Measurements from ENCODE around the gene MBTPS1.

Gene MBTPS1

DNA sequence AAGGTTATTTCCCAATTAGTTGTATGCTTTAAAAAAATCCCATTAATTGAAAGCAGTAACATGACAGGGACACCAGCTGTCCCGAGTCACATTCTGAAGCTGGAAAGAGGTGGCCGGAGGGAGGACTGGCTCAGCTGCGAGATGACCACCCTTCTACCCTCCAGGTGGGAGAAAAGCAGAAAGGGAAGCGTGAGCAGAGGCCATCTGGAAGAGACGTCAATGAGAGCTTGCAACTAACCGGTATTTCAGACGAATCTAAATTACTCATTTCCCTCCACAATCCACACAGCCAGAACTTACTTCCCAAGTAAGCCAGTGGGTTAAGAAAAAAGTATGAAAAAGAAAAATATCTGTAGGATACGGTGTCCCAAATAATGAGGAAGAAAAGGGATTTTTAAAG is 45.6 kb downstream of the MBTPS1 start:
- DNase-seq = no peak

DNA sequence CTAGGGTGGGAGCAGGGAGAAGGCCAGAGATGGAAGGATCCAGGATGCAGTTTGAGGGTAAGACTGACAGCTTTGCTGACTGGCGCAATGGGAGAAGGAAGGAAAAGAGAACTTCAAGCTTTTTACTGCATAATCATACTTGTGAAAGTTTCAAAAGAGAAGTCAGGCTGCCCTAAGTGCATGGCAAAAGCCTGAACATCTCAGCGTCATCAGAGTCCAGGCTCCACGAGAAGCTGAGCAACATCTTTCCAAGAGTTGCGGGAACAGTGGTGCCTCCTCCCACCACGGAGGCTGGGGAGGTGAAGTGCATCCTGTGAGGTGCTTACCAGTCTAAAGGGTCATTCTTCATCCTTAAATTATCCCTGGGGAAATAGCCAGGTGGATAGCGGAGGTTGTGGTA is 47.2 kb downstream of the MBTPS1 start:
- DNase-seq = no peak

DNA sequence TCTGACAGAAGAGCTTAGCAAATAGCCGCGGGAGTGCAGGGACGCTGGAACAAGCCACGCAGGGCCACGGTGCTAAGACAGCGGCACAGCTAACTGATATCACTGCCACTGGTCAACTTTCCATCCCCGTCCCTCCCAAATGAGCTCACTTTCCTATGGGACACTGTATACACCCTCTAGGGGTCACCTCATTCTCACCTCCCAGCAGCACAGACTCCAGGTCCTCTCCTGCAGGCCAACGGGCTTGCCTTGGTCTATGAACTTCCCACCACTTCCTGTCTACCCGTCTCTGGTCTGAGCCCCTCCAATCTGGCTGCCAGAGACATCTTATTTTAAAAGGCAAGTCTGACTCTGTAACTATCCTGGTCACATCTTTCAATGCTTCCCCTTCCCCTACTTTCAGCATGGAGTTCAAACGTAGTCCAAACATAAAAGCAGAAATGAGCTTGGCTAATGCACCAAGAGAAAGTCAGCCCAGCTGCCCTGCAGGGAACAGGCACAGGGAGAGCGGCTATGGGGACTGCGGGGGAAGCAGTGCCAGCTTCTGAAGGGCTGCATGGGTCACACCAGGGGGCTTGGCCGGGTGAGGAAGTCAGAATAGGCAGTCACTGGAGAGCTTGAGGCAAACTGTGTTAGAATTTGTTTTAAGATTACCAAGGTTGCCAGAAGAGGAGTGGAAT is 47.8 kb downstream of the MBTPS1 start:
- DNase-seq = no peak

DNA sequence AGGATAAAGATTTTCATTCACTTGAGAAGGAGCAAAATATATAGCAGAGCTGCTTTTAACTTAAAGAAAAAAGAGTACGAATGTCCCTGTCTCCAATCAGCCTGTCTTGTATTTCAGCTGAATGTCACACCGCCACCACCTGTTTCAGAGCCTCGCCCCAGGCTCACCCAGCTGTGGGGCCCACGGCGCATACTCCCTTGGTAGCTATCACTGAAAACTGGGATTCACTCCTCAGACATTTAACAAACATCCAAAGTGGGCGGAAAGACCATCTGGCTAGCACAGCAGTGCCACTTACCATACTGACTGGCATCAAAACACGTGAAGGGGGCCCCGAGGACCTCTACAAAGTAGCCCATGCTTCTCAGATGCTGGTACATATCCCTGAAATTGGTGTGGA is 48.7 kb downstream of the MBTPS1 start:
- no peak for DNase-seq

DNA sequence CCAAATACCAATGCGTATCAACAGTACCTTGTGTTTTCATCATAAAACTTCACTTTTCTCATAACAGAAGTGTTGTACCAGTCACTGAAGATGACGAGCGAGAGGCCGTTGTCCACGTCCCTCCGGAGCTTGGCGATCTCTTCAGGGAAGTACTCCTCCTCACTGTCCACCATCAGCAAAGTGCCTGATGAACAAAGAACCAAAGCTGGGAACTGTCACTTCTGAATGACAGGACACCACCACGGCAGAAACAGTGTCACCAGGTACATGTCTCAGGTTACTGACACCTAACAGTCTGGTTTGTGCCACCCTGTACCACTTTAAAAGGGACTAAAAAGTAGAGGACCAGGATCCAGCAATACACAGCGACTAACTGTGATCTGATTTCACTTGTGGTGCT is 49.1 kb downstream of the MBTPS1 start:
- DNase-seq = no peak

DNA sequence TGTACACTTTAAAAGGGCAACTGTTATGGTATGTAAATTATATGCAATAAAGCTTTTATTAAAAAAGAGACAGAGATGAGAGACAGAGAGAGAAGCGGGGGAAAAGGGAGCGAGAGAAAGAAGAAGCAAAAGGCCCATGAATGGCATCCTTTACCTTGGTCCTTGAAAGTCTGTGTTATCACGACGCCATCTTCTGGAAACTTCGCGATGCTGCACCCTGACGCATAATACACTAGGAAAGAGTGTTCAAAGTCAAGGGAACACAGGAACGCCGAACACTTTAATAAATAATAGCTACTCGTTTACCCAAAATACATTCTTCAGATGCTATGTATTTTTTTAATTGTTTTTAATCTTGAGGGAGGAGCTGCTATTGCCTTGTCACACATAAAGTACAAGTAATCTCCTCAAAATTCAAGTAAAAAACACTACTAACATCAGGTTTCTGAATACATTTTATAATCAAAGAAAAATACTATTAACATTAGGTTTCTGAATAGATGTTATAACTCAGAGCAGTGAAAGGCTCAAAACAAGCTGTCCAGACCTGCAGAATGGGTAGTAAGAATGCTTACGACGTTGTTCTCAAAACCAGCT is 51.1 kb downstream of the MBTPS1 start:
- DNase-seq = no peak

DNA sequence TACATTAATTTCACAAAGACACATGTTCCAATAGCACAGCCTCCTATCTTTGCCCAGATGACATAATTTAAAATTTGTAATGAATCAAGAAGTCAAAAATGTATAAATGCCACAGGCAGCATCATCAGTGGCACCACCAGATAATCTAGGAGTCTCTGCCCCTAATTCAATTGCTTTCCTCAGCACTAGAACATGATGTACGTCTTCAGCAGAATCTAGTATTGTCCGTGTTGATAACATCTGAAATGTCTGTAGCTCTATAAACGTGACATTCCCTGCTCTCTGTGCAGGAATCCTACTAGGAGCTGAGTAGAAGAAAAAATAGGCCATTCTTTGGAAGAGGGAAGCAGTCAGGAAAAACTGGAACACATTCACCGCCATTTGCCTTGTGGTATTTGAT is 52.8 kb downstream of the MBTPS1 start:
- DNase-seq = no peak

DNA sequence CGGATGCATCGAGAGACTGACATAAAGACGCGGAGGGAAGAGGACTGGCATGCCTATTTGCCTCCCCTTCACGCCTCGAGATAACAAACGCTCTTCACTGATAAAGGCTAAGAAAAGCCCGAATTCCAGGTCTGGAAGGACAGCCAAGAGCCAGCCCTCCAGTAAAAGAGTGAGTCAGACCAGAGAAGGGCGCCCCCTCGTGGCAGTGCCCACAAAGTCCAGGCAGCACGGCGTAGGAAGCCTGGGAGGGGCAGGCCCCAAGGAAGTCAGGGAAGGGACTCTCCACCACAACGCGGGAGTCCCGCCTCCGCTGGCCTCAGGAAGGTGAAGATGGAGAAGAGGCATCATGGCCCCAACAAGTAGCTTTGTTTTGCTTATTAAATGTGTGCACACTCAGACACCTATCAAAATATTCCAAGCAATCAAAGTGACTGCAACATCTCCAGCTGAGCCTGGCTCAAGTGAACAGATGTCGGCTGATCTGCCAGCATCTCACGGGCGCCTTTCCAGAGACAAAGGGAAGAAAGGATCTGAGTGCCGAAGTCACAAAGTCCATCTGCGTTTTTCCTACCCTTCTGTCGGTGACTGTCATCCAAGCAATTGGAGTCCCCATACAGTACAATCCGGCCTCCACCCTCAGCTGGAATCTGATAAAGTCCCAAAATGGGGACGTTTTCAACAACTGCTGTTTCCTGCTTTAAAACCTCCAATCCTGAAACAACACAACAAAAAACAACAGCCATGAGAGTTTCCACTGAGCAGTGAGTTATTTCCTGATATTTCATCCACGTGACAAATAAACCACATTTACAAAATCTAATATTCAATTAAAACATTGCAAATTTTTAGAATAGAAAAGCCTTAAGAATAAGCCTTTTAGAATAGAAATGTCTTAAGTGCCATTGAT is 53.8 kb downstream of the MBTPS1 start:
- DNase-seq = peak; percentile 48 to 57

DNA sequence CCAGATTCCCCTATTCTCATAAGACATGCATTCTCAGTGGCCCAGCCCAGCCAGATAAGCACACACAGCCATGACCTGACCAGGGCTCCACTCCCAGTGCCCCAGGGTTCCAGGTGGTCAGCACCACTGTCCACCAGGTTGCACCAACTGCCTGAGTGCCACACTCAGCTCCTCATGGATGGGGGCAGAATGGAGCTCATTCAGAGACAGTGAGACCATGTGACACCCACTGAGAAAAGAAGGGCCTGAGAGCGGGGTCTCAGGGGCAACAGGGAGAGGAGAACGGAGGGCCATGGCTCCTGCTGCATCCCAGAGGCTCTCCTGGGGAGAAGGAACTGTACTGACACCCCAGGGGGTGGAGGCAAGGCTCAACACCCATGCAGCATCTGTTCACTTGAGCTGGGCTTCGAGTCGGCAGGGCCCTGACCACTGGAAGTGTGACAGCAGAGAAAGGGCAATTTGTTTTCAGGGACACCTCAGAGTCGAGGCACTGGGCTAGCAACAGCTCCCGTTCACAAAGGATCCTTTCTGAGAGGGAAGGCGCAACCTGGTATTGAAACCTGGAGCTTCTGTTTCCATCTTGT is 55.4 kb downstream of the MBTPS1 start:
- DNase-seq = no peak

DNA sequence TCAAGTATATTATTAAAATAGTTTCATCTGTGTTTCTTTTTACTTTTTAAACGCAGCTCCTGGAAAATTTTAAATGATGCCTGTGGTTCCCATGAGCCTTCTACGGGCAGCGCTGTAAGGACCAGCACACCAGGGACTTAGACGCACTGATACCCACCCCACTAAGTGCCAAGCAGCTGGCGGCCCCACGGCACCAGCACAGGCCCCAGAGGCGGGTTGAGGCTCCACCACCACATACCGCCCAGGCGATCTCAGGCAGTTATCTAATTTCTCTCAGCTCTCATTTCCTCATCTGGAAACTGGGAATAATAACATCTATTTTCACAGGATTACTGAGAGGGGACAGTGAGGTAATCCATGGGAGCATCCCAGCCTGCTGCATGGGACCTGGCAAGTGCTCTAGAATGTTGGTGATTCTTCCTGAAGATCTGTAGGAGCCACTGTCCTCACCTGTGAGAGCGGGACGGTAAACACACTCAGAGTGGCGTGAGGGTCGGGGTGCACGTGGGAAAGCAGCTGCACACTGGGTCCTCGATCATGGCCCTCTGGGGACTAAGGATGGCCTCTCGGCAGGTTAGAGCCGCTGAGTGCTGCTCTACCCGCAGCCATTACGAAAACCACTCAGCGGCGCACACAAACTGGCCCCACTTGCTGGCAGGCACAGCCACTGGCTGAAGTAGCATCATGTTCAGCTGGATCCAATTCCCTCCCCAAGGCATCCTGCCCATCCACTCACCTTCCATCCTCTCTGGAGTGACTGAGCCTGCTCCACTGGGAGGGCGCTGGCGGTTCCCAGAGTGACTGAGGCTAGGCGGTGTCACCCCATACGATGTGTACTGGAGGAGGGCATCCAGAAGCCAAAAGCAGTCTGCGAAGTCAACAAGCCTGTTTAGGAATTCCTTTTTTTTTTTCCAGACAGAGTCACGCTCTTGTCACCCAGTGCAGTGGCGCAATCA is 56.5 kb downstream of the MBTPS1 start:
- DNase-seq = no peak

DNA sequence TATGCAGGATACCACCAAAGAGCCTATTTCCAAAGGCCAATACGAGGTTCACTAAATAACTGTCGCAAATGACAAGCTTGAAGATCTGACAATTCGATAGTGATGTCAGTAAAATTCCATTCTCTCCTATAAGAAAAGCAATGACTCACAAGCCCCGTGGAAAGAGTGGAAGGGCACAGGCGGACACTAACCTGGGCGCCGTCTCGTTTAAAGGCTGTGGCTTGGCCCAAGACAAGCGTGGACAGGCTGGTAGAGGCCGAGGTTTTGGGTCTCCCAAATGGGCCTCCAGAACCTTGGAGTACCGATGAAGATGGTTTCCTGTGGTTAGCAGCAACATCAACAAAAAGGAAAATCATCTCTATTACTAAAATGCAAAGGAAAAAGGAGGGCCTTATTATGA is 57.6 kb downstream of the MBTPS1 start:
- no peak for DNase-seq

DNA sequence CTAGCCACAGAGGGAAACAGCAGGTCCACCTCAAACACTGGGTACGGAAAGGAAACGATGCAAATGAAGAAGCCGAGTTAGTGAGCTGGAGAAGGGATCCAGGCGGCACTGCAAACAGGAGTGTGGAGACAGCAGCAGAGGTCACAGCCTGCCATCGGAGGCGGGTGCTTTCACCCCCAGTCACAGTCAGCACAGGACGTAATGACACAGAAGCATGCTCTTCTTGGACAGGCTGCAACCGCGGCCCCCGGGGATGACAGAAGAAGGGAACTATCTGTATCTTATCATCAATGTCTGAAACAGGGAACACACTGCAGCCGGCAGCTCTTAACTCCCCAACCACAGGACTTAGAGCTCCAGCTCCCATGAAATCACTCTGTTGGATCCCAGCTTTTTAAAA is 58.1 kb downstream of the MBTPS1 start:
- DNase-seq = no peak

DNA sequence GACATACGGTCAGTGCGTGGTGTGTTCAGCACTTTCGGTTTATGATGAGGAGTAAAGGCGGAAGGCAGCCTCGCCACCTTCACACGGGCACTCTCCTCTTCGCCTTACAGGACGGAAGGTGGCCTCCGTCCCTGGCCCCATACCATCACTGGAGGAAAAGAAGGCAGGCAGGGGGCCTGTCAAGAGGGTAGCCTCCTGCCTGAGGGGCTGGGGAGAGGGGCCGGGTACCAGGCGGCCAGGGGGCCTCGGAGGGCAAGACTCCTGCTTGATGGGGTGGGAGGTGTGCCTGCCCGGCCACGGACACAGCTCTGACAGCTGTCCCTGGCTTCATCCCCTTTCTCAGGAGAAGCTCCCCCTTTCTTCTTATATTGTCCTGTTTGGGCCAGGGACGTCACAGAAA is 58.5 kb downstream of the MBTPS1 start:
- DNase-seq = no peak

DNA sequence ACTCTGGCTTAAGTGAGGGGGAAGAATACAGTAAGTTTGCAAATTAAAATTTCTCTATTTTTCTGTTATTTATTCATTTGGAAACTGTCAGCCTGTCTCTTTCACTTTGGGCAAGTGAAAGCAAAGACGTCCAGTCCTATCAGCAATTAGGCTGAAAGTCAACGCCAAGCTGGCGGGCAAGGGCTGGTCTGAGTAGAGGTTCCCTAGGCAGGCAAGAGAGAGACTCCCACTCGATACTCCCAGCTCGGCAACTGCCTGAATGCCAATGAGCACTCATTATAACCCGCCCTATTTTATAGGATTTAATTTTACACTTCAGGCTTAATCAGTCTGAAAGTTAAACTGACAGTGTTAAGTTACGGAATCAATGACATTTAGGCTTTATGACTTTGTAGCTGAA is 59.8 kb downstream of the MBTPS1 start:
- DNase-seq = no peak

DNA sequence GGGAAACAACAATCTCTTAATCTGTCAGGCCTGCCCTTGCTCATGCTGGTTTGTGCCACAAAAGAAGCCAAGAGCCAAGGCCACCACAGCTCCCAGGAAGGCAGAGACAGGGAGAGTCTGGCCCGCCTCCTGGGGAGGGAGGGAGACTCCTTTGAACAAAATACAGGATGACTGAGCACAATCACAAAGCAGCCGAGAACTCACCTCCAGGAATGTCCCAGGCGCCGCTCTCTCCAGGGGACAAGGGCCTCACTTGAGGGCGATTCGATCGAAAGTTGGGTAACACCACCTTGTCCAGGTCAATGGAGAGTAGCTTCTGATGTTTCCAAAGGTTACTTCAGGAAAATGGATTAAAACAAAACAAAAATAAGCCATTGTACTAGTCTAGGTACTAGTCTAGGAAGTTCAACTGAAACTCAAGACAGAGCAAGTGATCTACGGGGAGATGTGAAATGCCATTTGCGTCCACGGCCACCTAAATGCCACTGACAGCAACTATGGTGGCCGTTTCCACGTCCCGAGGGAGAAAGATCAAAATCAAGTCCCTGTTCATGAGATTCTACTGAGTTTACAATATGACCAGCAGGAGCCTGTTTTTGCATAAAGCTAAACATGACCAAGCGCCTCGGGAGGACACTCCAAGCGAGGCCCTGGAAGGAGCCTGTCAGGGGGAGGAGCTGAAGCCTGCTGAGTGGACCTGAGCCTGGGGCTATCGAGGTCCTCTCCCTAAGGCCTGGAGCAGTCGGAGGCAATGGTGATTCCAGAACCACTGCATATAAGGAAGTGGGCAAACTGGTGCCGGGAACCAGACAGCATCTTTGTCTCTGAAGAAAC is 60.7 kb downstream of the MBTPS1 start:
- no peak for DNase-seq

DNA sequence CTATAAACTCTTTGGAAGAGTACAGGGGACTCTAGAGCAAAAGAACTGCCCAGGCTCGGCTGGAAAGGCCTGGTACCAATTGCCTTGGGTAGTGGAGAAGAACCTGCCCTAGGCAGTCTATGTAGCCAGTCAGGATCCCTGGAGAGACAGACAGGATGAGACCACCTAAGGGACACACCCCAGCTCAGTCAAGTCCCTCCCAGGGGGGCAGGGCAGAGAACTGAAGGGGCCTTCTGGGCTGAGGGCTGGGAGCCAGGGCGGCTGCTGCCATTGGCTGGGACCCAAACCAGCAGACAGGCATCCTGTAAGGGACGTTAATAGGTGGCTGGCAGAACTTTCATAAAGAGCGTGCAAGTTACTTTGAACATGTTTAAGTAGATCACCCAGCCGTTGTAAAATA is 61.4 kb downstream of the MBTPS1 start:
- no peak for DNase-seq

DNA sequence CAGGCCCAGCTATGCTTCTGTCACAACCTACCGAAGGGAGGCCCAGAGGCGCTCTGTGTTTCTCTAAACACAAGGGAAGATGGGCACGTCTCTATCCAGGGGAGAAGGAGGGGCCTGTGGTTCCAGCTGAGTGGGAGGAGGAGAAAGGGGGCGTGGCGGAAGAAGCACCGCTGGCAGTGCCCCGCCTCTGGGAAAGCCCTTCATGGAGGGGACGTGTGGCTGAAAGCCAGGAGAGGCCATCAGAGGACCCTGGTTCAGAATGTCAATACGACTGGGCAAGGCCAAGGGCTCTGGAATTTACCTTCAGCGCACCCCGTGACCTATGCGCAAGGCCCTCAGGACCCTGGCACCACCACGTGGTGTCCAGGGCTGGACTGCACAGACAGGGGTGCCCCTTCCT is 61.8 kb downstream of the MBTPS1 start:
- DNase-seq = no peak

DNA sequence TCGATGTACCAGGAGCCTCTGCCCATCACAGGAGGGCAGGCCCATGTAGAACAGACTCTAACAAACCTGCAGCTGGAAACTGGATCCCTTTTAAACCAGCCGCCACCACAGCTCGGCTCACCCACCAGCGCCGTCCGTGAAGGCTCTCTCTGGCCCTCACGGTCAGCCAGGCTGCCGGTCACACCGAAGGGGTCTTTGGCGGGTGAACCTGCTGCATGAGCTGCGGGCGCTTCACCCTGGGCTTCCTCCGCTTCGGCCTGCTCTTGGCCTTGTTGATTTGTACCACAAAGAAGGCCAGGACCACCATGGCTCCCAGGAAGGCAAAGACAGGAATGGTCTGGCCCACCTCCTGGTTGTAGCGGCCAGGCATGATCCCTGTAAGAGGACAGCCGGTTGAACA is 62.5 kb downstream of the MBTPS1 start:
- DNase-seq = no peak

DNA sequence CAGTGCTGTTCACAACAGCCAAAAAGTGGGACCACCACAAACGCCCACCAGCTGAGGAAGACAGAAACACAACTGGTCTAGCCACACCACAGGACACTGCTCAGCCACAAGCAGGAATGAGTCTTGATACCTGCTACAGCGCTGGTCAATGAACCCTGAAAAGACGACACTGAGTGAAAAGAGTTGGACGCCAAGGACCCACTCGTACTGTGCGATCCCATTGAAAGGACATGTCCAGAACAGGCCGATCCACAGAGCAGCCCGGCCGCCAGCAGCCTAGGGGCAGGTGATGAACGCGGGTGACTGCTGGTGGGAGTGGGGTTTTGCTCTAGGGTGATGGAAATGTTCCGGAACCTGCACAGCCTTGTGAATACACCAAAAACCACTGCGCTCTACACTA is 63.5 kb downstream of the MBTPS1 start:
- DNase-seq = no peak

DNA sequence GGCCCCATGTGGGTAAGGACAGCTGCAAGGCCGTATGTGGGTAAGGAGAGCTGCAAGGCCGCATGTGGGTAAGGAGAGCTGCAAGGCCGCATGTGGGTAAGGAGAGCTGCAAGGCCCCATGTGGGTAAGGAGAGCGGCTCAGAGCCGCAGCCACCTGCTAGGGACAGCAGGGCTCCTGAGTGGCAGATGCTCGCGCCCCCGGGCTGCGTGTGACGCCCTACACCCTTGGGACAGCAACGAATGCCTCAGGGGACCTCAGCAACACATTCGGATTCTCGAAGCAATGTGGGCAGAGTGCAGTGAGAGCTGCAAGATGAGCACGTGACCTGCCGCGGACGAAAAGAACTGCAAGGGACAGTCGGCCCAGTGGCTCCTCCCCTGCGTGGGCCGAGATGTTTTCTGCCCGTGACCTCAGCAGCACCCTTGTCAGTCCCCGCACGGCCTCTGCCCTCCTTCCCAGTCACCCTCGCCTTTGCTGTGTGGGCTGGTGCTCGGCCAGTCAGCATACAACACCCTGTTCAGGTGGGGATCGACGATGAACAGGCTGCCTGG is 64.6 kb downstream of the MBTPS1 start:
- no peak for DNase-seq

DNA sequence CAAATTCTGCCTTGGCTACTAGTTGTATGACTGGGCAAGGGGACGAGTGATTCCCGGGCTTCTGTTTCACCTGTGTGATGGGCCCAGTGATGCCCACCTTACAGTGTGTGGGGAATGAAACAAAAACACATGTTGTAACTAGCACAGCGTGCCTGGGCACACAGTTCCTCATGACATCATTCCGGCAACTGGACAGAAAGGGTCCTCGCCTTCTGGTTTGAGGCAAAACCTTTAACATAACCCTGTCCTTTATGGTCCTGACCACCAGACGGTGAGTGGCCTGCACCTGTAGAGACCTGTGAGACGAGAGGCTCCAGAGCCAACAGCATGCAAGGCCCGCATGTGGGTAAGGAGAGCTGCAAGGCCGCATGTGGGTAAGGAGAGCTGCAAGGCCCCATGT is 66.4 kb downstream of the MBTPS1 start:
- no peak for DNase-seq

All from activated CD4-positive, alpha-beta T cell treated with anti-CD3 and anti-CD28 coated beads, Interleukin-2, amount 50 U/mL, for 4 hours (primary cell).